WTC11 (cell line): Measurements from ENCODE around the gene CTNNA2.

Experiments used
- ESRRA ChIP-seq: sonication (generic); formaldehyde crosslinking; IDR thresholded peaks from 2 replicates; pipeline ENCODE4 v1.8.1; 2022; ENCODE audit warnings: mild to moderate bottlenecking, missing genetic modification reagents, borderline replicate concordance
- NFYB ChIP-seq: sonication (generic); formaldehyde crosslinking; conservative IDR thresholded peaks from 2 replicates; pipeline ENCODE4 v1.8.0; 2022; ENCODE audit warnings: low read depth, missing genetic modification reagents
- NR3C1 ChIP-seq: sonication (generic); formaldehyde crosslinking; conservative IDR thresholded peaks from 2 replicates; pipeline ENCODE4 v1.8.1; 2023; ENCODE audit warnings: low read depth, mild to moderate bottlenecking, missing genetic modification reagents
- ZNF121 ChIP-seq: sonication (generic); formaldehyde crosslinking; IDR thresholded peaks from 2 replicates; pipeline ENCODE4 v1.8.0; 2023; ENCODE audit warnings: missing genetic modification reagents
- ZNF138 ChIP-seq: sonication (generic); formaldehyde crosslinking; conservative IDR thresholded peaks from 2 replicates; pipeline ENCODE4 v1.8.1; 2022; ENCODE audit warnings: mild to moderate bottlenecking, moderate library complexity, missing genetic modification reagents
- ZNF232 ChIP-seq: sonication (generic); formaldehyde crosslinking; IDR thresholded peaks from 2 replicates; pipeline ENCODE4 v1.8.0; 2022; ENCODE audit warnings: mild to moderate bottlenecking, missing genetic modification reagents
- ZNF416 ChIP-seq: fragments of 250-450 bp; sonication (Bioruptor Pico); IDR thresholded peaks from 2 replicates; pipeline ENCODE4 v1.9.0; 2021; ENCODE audit warnings: mild to moderate bottlenecking, inconsistent platforms
- TF ChIP-seq, protein P1 (sequence below): fragments of 200-600 bp; IDR thresholded peaks from 2 replicates; pipeline ENCODE4 v1.8.0; 2022; ENCODE audit warnings: antibody characterized with exemption
- TF ChIP-seq, protein P2 (sequence below): fragments of 250-450 bp; sonication (Bioruptor Pico); conservative IDR thresholded peaks from 2 replicates; pipeline ENCODE4 v1.9.0; 2021; ENCODE audit warnings: mild to moderate bottlenecking
- TF ChIP-seq, protein P3 (sequence below): sonication (generic); formaldehyde crosslinking; IDR thresholded peaks from 2 replicates; pipeline ENCODE4 v1.8.0; 2022; ENCODE audit warnings: missing genetic modification reagents
- TF ChIP-seq, protein P4 (sequence below): sonication (generic); formaldehyde crosslinking; IDR thresholded peaks from 2 replicates; pipeline ENCODE4 v1.8.0; 2022; ENCODE audit warnings: mild to moderate bottlenecking, missing genetic modification reagents
- TF ChIP-seq, protein P5 (sequence below): sonication (generic); formaldehyde crosslinking; IDR thresholded peaks from 2 replicates; pipeline ENCODE4 v1.8.0; 2022; ENCODE audit warnings: mild to moderate bottlenecking, missing genetic modification reagents

DNA sequence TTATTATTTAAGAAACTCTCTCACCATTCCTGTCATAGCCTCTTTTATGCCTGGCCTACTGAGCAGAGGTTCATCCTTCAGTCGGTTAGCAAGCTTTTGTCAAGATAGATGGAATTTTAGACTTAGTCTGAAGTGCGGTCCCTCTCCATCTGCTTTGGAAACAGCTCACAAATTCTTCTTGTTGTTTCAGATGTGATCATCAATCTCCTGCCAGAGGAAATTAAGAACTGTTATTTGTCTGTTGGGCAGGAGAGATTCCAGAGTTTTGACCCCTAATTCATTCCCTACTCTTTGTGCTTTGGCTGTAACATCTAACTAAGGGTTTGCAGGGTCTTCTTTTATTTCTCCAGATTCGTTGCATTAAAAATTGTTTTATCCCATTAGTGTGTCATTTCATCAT is 735.3 kb downstream of the CTNNA2 start:
- TF ChIP-seq, protein P1, sequence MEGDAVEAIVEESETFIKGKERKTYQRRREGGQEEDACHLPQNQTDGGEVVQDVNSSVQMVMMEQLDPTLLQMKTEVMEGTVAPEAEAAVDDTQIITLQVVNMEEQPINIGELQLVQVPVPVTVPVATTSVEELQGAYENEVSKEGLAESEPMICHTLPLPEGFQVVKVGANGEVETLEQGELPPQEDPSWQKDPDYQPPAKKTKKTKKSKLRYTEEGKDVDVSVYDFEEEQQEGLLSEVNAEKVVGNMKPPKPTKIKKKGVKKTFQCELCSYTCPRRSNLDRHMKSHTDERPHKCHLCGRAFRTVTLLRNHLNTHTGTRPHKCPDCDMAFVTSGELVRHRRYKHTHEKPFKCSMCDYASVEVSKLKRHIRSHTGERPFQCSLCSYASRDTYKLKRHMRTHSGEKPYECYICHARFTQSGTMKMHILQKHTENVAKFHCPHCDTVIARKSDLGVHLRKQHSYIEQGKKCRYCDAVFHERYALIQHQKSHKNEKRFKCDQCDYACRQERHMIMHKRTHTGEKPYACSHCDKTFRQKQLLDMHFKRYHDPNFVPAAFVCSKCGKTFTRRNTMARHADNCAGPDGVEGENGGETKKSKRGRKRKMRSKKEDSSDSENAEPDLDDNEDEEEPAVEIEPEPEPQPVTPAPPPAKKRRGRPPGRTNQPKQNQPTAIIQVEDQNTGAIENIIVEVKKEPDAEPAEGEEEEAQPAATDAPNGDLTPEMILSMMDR = no peak
- TF ChIP-seq, protein P2, sequence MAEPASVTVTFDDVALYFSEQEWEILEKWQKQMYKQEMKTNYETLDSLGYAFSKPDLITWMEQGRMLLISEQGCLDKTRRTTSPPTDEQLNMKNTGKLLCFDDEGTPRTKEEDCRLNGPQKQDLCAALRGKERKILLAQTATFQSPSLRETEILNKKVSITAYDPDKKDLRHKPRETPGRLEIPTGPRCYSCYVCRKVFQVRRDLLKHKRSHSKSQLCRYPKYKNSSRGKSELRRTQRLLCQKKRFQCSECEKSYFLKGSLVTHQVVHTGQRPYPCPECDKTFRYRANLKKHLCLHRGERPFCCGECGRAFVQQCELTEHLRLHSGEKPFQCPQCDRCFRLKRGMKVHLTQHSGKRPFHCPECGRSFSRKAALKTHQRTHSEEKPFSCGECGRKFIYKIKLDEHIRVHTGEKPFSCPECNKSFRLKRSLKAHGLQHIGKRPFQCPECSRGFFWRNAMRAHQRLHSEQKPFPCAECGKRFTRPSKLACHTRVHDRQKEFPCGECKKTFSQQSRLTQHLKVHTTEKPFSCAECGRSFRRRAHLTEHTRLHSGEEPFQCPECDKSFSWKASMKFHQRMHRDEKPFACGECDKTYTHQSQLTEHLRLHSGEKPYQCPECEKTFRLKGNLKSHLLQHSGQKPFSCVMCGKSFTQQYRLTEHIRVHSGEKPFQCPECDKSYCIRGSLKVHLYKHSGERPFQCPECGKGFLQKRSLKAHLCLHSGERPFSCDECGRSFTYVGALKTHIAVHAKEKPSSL = no peak
- TF ChIP-seq NR3C1 = no peak
- TF ChIP-seq, protein P3, sequence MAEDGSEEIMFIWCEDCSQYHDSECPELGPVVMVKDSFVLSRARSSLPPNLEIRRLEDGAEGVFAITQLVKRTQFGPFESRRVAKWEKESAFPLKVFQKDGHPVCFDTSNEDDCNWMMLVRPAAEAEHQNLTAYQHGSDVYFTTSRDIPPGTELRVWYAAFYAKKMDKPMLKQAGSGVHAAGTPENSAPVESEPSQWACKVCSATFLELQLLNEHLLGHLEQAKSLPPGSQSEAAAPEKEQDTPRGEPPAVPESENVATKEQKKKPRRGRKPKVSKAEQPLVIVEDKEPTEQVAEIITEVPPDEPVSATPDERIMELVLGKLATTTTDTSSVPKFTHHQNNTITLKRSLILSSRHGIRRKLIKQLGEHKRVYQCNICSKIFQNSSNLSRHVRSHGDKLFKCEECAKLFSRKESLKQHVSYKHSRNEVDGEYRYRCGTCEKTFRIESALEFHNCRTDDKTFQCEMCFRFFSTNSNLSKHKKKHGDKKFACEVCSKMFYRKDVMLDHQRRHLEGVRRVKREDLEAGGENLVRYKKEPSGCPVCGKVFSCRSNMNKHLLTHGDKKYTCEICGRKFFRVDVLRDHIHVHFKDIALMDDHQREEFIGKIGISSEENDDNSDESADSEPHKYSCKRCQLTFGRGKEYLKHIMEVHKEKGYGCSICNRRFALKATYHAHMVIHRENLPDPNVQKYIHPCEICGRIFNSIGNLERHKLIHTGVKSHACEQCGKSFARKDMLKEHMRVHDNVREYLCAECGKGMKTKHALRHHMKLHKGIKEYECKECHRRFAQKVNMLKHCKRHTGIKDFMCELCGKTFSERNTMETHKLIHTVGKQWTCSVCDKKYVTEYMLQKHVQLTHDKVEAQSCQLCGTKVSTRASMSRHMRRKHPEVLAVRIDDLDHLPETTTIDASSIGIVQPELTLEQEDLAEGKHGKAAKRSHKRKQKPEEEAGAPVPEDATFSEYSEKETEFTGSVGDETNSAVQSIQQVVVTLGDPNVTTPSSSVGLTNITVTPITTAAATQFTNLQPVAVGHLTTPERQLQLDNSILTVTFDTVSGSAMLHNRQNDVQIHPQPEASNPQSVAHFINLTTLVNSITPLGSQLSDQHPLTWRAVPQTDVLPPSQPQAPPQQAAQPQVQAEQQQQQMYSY (CRISPR knock-in tag) = no peak
- TF ChIP-seq ZNF232 (CRISPR knock-in tag) = no peak
- TF ChIP-seq, protein P4, sequence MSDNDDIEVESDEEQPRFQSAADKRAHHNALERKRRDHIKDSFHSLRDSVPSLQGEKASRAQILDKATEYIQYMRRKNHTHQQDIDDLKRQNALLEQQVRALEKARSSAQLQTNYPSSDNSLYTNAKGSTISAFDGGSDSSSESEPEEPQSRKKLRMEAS (CRISPR knock-in tag) = no peak
- TF ChIP-seq NFYB (CRISPR knock-in tag) = no peak
- no peak for TF ChIP-seq ESRRA
- TF ChIP-seq ZNF138 (CRISPR knock-in tag) = no peak
- TF ChIP-seq, protein P5, sequence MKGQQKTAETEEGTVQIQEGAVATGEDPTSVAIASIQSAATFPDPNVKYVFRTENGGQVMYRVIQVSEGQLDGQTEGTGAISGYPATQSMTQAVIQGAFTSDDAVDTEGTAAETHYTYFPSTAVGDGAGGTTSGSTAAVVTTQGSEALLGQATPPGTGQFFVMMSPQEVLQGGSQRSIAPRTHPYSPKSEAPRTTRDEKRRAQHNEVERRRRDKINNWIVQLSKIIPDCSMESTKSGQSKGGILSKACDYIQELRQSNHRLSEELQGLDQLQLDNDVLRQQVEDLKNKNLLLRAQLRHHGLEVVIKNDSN (CRISPR knock-in tag) = no peak
- TF ChIP-seq ZNF121 (CRISPR knock-in tag) = no peak
- no peak for TF ChIP-seq ZNF416 (CRISPR knock-in tag)
